Fibroblast of mammary gland (primary cell): ENCODE data around the gene THRB.
A peak's percentile ranks its signal among the peaks of the same experiment; 100 is the strongest.

Experiments
- DNase-seq: peaks from one replicate; pipeline ENCODE4 v3.0.0-alpha.2; 2010; ENCODE audit warnings: low read depth
- H3K4me3 ChIP-seq: 2 replicates; pipeline ENCODE4 v1.5.1; 2011; ENCODE audit warnings: low read depth, mild to moderate bottlenecking, low read length, moderate library complexity; ENCODE audit not compliant: control insufficient read depth
- CTCF ChIP-seq: conservative IDR thresholded peaks from 2 replicates; pipeline ENCODE4 v1.5.1; 2011; ENCODE audit warnings: low read depth, low read length, inconsistent platforms; ENCODE audit not compliant: control insufficient read depth, insufficient read depth

The THRB gene

GRCh38 chr3:24123596-24123995, 371.1 kb downstream of the THRB start:
- TF ChIP-seq CTCF = no peak
- H3K4me3 ChIP-seq = no peak overlapping the region
- DNase-seq = peak; percentile 44

DNA sequence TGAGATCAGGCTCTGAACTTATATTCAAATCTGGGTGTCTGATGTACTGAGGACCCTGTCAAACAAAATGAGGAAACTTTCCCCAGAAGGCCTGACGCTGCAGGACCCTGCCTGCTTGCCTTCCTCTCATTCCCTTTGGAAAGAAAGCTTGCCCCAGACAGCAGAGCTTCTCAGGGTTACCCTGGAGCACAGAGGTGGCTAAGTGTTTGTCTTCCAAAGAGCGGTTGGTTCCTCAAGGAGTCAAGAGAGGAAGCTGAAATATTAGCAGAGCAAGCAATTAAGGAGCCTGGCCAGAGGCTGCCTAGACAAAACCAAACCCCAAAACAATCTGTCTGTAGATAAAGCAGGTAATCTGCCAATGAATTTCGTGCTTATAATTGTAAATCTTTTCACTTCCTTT, 374.2 kb downstream of the THRB start:
- no peak for DNase-seq
- no peak overlapping the region for H3K4me3 ChIP-seq
- no peak for TF ChIP-seq CTCF

- DNase-seq = peak; percentile 80
Observed at GRCh38 chr3:24119321-24119751, 375.3 kb downstream of the THRB start.

GRCh38 chr3:24117508-24117907, 377.1 kb downstream of the THRB start:
- no peak overlapping the region for H3K4me3 ChIP-seq
- DNase-seq = no peak
- TF ChIP-seq CTCF = no peak

More at GRCh38 chr3:24119321-24119751, 375.3 kb downstream of the THRB start:
- H3K4me3 ChIP-seq = no peak overlapping the region
- no peak for TF ChIP-seq CTCF

GRCh38 chr3:24111711-24112110, 382.9 kb downstream of the THRB start:
- TF ChIP-seq CTCF = no peak
- DNase-seq = peak; percentile 37
- H3K4me3 ChIP-seq = no peak overlapping the region

- DNase-seq = peak; percentile 56
- no peak overlapping the region for H3K4me3 ChIP-seq
- no peak for TF ChIP-seq CTCF
Observed at GRCh38 chr3:24110051-24110450, 384.6 kb downstream of the THRB start.

GRCh38 chr3:24101676-24102168, 392.9 kb downstream of the THRB start:
- no peak for TF ChIP-seq CTCF
- peak; percentile 36 for DNase-seq
- H3K4me3 ChIP-seq = no peak overlapping the region
